ENCODE data around the gene MERTK.

Gene MERTK

DNA sequence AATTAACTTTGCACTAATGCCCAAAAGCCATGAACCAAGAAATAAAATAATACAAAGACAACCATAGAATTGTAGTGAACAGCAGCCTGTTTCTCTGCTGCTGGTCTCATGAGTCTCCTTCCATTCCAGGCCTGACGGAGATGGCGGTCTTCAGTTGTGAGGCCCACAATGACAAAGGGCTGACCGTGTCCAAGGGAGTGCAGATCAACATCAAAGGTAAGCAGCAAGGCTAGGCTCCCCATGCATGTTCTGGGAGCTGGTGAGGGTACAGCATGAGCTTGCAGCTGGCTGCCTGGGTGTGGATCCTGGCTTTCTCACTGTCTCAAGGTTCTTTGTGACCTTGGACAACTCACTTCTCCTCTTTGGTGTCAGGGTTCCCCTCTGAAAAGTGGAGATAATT, 66.7 kb downstream of the MERTK start:
- Histone ChIP-seq H3K36me3 (ENCODE audit: control insufficient read depth, low read length) (no peaks in the 10 kb centered on the region), H3K4me3 (ENCODE audit: low read length) (no peak overlapping the region), H4K20me1 (ENCODE audit: control insufficient read depth, insufficient read depth, low read depth, low read length) (no peaks in the 10 kb centered on the region), H3K79me2 (ENCODE audit: control insufficient read depth, low read length) (no peaks in the 10 kb centered on the region), H3K27me3 (ENCODE audit: control insufficient read depth, low read length) (no peaks in the 10 kb centered on the region), H3K9me3 (ENCODE audit: control insufficient read depth, insufficient read depth, low read length) (no peaks in the 10 kb centered on the region), H3K27ac (ENCODE audit: low read depth, low read length) (no peak overlapping the region), H3K9me2 (replicated peaks; ENCODE audit: control insufficient read depth, low read length) (no peaks in the 10 kb centered on the region), H3F3A (ENCODE audit: control insufficient read depth, insufficient read depth) (no peaks in the 10 kb centered on the region), H3K4me1 (ENCODE audit: control insufficient read depth, low read length) (no peaks in the 10 kb centered on the region), H3K4me2 (ENCODE audit: low read length) (no peak overlapping the region)
- no peak for TF ChIP-seq EZH2phosphoT487 (IDR thresholded peaks at IDR 0.05; ENCODE audit: borderline replicate concordance, low read length)
- TF ChIP-seq, protein P1, sequence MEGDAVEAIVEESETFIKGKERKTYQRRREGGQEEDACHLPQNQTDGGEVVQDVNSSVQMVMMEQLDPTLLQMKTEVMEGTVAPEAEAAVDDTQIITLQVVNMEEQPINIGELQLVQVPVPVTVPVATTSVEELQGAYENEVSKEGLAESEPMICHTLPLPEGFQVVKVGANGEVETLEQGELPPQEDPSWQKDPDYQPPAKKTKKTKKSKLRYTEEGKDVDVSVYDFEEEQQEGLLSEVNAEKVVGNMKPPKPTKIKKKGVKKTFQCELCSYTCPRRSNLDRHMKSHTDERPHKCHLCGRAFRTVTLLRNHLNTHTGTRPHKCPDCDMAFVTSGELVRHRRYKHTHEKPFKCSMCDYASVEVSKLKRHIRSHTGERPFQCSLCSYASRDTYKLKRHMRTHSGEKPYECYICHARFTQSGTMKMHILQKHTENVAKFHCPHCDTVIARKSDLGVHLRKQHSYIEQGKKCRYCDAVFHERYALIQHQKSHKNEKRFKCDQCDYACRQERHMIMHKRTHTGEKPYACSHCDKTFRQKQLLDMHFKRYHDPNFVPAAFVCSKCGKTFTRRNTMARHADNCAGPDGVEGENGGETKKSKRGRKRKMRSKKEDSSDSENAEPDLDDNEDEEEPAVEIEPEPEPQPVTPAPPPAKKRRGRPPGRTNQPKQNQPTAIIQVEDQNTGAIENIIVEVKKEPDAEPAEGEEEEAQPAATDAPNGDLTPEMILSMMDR (IDR thresholded peaks at IDR 0.05; ENCODE audit: low read depth, low read length, poor library complexity, severe bottlenecking), result no peak

DNA sequence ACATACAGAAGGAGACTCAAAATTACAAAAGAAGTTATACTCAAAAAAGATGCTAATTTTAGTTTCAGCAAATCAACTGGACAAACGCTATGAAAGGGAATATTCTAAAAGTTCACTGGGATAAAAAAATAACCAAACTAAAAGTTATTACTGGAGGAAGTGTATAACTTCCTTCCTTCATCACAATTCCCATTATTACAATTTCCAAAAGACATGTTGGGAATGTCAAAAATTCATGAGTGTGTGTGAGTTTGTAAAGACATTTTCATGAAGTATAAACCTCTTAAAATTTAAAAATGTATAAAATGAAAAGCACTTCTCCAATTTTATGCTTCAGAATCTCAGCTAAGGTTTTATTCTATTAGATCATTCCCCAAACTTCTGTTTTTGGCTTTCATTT, 67.8 kb downstream of the MERTK start:
- H3K4me1 ChIP-seq (ENCODE audit: control insufficient read depth, low read length), result no peaks in the 10 kb centered on the region

DNA sequence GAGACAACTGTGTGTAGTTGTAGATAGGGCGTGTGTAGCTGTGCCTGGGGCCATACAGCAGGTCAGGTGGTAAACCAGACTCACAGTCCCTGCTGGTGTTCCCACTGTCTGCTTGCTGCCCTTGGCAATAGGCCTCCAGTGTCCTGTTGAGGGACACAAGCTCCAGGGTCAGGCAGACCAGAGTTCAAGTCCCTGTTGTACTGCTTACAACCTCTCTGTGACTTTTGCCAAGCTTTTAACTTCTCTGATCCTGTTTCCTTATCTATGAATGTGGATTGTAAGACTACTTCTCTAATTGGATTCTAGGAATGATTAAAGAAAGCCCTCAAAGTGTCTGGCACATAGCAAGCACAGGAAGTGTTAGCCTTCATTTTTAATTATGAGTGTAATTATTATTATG, 68.6 kb downstream of the MERTK start:
- Histone ChIP-seq H3K27ac (ENCODE audit: low read depth, low read length) (no peak overlapping the region), H3K27me3 (ENCODE audit: control insufficient read depth, low read length) (0 out of 2 replicates have a peak, but pooled peaks cover 5% of the 10 kb centered on the region), H3K4me1 (ENCODE audit: control insufficient read depth, low read length) (no peaks in the 10 kb centered on the region), H4K20me1 (ENCODE audit: control insufficient read depth, insufficient read depth, low read depth, low read length) (no peaks in the 10 kb centered on the region), H3K9me3 (ENCODE audit: control insufficient read depth, insufficient read depth, low read length) (no peaks in the 10 kb centered on the region), H3K4me2 (ENCODE audit: low read length) (no peak overlapping the region), H3K9me2 (replicated peaks; ENCODE audit: control insufficient read depth, low read length) (no peaks in the 10 kb centered on the region), H3K36me3 (ENCODE audit: control insufficient read depth, low read length) (no peaks in the 10 kb centered on the region), H3F3A (ENCODE audit: control insufficient read depth, insufficient read depth) (no peaks in the 10 kb centered on the region), H3K4me3 (ENCODE audit: low read length) (no peak overlapping the region), H3K79me2 (ENCODE audit: control insufficient read depth, low read length) (no peaks in the 10 kb centered on the region)
- no peak for TF ChIP-seq EZH2phosphoT487 (IDR thresholded peaks at IDR 0.05; ENCODE audit: borderline replicate concordance, low read length)
- TF ChIP-seq, protein P1 (IDR thresholded peaks at IDR 0.05; ENCODE audit: low read depth, low read length, poor library complexity, severe bottlenecking), result no peak

More for the DNA sequence above, 67.8 kb downstream of the MERTK start:
- Histone ChIP-seq H3K4me2 (ENCODE audit: low read length) (no peak overlapping the region), H3K9me2 (replicated peaks; ENCODE audit: control insufficient read depth, low read length) (no peaks in the 10 kb centered on the region), H3K79me2 (ENCODE audit: control insufficient read depth, low read length) (no peaks in the 10 kb centered on the region), H3K27ac (ENCODE audit: low read depth, low read length) (no peak overlapping the region), H3F3A (ENCODE audit: control insufficient read depth, insufficient read depth) (no peaks in the 10 kb centered on the region), H4K20me1 (ENCODE audit: control insufficient read depth, insufficient read depth, low read depth, low read length) (no peaks in the 10 kb centered on the region), H3K27me3 (ENCODE audit: control insufficient read depth, low read length) (no peaks in the 10 kb centered on the region), H3K4me3 (ENCODE audit: low read length) (no peak overlapping the region), H3K36me3 (ENCODE audit: control insufficient read depth, low read length) (no peaks in the 10 kb centered on the region), H3K9me3 (ENCODE audit: control insufficient read depth, insufficient read depth, low read length) (no peaks in the 10 kb centered on the region)
- no peak for TF ChIP-seq EZH2phosphoT487 (IDR thresholded peaks at IDR 0.05; ENCODE audit: borderline replicate concordance, low read length)
- TF ChIP-seq, protein P1 (IDR thresholded peaks at IDR 0.05; ENCODE audit: low read depth, low read length, poor library complexity, severe bottlenecking), result no peak

Measured in DOHH2 (cell line).